ENCODE results near the gene CYFIP1. TPM values are rescaled to one million over a fixed set of nuclear protein-coding genes. Genes with fewer than 3 reads are reported as not detected.
A peak's percentile ranks its signal among the peaks of the same experiment; 100 is the strongest.

CYFIP1 gene
- total RNA-seq, 1 experiment from 2014 or later = 79.2 TPM

DNA sequence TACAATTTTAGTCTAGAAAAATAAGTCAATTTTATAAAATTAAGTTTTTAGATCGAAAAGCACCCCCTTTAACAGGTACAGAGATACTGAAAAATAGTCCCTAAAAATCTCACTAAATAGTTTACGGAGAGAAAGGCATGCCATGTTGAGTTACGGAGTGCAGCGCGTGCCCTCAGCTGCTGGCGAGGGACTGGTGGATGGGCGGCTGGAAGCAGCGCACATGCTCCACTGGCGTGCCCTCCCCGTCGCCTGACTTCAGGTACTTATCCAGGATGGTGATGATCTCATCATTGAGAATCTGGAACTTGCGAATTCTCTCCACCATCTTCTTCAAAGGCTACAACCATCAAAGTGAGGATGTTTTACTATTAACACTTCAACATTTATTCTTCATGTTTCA lies 110.3 kb downstream of the CYFIP1 start:
- POLR2A ChIA-PET = interaction anchor here (0.5 to 0.7 kb wide), 2 partner anchors 29 to 69 kb away, joined by 4 to 5 read pairs; no protein-coding TSS in a partner anchor
- Mint-ChIP-seq H3K36me3 (peaks cover 77% of the 10 kb centered on the region), H3K27ac (no peak overlapping the region), H3K27me3 (ENCODE audit: low read depth) (no peaks in the 10 kb centered on the region), H3K4me1 (peaks cover 16% of the 10 kb centered on the region), H3K4me3 (no peak overlapping the region), H3K9me3 (no peaks in the 10 kb centered on the region)
- no peak for ATAC-seq
- TF ChIP-seq, protein P1, sequence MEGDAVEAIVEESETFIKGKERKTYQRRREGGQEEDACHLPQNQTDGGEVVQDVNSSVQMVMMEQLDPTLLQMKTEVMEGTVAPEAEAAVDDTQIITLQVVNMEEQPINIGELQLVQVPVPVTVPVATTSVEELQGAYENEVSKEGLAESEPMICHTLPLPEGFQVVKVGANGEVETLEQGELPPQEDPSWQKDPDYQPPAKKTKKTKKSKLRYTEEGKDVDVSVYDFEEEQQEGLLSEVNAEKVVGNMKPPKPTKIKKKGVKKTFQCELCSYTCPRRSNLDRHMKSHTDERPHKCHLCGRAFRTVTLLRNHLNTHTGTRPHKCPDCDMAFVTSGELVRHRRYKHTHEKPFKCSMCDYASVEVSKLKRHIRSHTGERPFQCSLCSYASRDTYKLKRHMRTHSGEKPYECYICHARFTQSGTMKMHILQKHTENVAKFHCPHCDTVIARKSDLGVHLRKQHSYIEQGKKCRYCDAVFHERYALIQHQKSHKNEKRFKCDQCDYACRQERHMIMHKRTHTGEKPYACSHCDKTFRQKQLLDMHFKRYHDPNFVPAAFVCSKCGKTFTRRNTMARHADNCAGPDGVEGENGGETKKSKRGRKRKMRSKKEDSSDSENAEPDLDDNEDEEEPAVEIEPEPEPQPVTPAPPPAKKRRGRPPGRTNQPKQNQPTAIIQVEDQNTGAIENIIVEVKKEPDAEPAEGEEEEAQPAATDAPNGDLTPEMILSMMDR (IDR thresholded peaks at IDR 0.05) = no peak
- TF ChIP-seq TEAD1 (CRISPR knock-in tag; IDR thresholded peaks at IDR 0.05) = no peak
- no peak for TF ChIP-seq NR1H2 (CRISPR knock-in tag; IDR thresholded peaks at IDR 0.05)
- TF ChIP-seq GRHL2 (CRISPR knock-in tag; IDR thresholded peaks at IDR 0.05; ENCODE audit: insufficient replicate concordance, severe bottlenecking) = no peak
- no peak for TF ChIP-seq FOXK1 (CRISPR knock-in tag; IDR thresholded peaks at IDR 0.05)
- no peak for TF ChIP-seq SMAD3 (CRISPR knock-in tag; IDR thresholded peaks at IDR 0.05; ENCODE audit: borderline replicate concordance)
- TF ChIP-seq RORB (CRISPR knock-in tag; IDR thresholded peaks at IDR 0.05) = no peak
- no peak for TF ChIP-seq ESRRA (CRISPR knock-in tag; IDR thresholded peaks at IDR 0.05; ENCODE audit: borderline replicate concordance)
- TF ChIP-seq, protein P2, sequence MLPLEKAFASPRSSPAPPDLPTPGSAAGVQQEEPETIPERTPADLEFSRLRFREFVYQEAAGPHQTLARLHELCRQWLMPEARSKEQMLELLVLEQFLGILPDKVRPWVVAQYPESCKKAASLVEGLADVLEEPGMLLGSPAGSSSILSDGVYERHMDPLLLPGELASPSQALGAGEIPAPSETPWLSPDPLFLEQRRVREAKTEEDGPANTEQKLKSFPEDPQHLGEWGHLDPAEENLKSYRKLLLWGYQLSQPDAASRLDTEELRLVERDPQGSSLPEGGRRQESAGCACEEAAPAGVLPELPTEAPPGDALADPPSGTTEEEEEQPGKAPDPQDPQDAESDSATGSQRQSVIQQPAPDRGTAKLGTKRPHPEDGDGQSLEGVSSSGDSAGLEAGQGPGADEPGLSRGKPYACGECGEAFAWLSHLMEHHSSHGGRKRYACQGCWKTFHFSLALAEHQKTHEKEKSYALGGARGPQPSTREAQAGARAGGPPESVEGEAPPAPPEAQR (CRISPR knock-in tag; IDR thresholded peaks at IDR 0.05) = no peak
- no peak for TF ChIP-seq NR2C2 (CRISPR knock-in tag; IDR thresholded peaks at IDR 0.05)
- TF ChIP-seq JUN (CRISPR knock-in tag; IDR thresholded peaks at IDR 0.05) = no peak
- TF ChIP-seq NR3C1 (CRISPR knock-in tag; conservative IDR thresholded peaks at IDR 0.05; ENCODE audit: low read depth) = no peak
- no peak for TF ChIP-seq MYBL2 (CRISPR knock-in tag; IDR thresholded peaks at IDR 0.05)
- TF ChIP-seq TEAD4 (CRISPR knock-in tag; IDR thresholded peaks at IDR 0.05) = no peak
- TF ChIP-seq JAZF1 (CRISPR knock-in tag; IDR thresholded peaks at IDR 0.05) = no peak
- no peak for DNase-seq (ENCODE audit: low spot score)
- CTCF ChIA-PET = no interaction called here

DNA sequence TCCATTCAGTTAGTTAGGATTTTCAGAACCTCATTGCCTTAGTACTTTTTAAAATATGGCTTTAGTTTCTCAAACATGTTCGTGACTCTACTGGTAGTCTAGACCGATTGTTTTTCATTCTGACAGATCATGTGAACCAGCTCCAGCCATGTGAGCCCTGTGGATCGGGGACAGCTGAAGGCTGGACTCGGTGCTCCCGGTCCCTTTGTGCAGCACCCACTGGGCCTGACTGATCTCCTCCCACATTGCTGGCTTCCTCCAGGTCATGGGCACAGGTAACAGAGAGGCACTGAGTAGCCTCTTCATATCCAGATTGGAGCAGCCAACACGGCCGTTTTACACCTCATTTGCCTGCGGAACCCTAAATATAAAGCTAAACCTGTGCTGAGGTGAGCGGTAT lies 111.2 kb downstream of the CYFIP1 start:
- POLR2A ChIA-PET = interaction anchor here (0.6 kb wide), 1 partner anchor 117 kb away, joined by 3 read pairs; no protein-coding TSS in a partner anchor
- TF ChIP-seq ATF1 (CRISPR knock-in tag; IDR thresholded peaks at IDR 0.05) (no peak), NFE2L1 (CRISPR knock-in tag; IDR thresholded peaks at IDR 0.05) (no peak), RORB (CRISPR knock-in tag; IDR thresholded peaks at IDR 0.05) (no peak), ESRRA (CRISPR knock-in tag; IDR thresholded peaks at IDR 0.05; ENCODE audit: borderline replicate concordance) (no peak), ZNF219 (CRISPR knock-in tag; IDR thresholded peaks at IDR 0.05; ENCODE audit: borderline replicate concordance) (no peak), NR1H2 (CRISPR knock-in tag; IDR thresholded peaks at IDR 0.05) (no peak), CREM (CRISPR knock-in tag; IDR thresholded peaks at IDR 0.05) (no peak), PRRX2 (CRISPR knock-in tag; IDR thresholded peaks at IDR 0.05) (no peak), ZNF671 (CRISPR knock-in tag; IDR thresholded peaks at IDR 0.05) (no peak), EMX1 (CRISPR knock-in tag; IDR thresholded peaks at IDR 0.05) (no peak), GABPB1 (CRISPR knock-in tag; IDR thresholded peaks at IDR 0.05) (no peak), HMGA2 (CRISPR knock-in tag; IDR thresholded peaks at IDR 0.05) (no peak)
- TF ChIP-seq, protein P3, sequence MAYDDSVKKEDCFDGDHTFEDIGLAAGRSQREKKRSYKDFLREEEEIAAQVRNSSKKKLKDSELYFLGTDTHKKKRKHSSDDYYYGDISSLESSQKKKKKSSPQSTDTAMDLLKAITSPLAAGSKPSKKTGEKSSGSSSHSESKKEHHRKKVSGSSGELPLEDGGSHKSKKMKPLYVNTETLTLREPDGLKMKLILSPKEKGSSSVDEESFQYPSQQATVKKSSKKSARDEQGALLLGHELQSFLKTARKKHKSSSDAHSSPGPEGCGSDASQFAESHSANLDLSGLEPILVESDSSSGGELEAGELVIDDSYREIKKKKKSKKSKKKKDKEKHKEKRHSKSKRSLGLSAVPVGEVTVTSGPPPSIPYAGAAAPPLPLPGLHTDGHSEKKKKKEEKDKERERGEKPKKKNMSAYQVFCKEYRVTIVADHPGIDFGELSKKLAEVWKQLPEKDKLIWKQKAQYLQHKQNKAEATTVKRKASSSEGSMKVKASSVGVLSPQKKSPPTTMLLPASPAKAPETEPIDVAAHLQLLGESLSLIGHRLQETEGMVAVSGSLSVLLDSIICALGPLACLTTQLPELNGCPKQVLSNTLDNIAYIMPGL (CRISPR knock-in tag; IDR thresholded peaks at IDR 0.05) = no peak
- TF ChIP-seq, protein P4, sequence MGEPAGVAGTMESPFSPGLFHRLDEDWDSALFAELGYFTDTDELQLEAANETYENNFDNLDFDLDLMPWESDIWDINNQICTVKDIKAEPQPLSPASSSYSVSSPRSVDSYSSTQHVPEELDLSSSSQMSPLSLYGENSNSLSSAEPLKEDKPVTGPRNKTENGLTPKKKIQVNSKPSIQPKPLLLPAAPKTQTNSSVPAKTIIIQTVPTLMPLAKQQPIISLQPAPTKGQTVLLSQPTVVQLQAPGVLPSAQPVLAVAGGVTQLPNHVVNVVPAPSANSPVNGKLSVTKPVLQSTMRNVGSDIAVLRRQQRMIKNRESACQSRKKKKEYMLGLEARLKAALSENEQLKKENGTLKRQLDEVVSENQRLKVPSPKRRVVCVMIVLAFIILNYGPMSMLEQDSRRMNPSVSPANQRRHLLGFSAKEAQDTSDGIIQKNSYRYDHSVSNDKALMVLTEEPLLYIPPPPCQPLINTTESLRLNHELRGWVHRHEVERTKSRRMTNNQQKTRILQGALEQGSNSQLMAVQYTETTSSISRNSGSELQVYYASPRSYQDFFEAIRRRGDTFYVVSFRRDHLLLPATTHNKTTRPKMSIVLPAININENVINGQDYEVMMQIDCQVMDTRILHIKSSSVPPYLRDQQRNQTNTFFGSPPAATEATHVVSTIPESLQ (CRISPR knock-in tag; IDR thresholded peaks at IDR 0.05) = no peak
- TF ChIP-seq, protein P5, sequence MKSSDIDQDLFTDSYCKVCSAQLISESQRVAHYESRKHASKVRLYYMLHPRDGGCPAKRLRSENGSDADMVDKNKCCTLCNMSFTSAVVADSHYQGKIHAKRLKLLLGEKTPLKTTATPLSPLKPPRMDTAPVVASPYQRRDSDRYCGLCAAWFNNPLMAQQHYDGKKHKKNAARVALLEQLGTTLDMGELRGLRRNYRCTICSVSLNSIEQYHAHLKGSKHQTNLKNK (CRISPR knock-in tag; IDR thresholded peaks at IDR 0.05) = no peak
- TF ChIP-seq, protein P6, sequence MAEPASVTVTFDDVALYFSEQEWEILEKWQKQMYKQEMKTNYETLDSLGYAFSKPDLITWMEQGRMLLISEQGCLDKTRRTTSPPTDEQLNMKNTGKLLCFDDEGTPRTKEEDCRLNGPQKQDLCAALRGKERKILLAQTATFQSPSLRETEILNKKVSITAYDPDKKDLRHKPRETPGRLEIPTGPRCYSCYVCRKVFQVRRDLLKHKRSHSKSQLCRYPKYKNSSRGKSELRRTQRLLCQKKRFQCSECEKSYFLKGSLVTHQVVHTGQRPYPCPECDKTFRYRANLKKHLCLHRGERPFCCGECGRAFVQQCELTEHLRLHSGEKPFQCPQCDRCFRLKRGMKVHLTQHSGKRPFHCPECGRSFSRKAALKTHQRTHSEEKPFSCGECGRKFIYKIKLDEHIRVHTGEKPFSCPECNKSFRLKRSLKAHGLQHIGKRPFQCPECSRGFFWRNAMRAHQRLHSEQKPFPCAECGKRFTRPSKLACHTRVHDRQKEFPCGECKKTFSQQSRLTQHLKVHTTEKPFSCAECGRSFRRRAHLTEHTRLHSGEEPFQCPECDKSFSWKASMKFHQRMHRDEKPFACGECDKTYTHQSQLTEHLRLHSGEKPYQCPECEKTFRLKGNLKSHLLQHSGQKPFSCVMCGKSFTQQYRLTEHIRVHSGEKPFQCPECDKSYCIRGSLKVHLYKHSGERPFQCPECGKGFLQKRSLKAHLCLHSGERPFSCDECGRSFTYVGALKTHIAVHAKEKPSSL (CRISPR knock-in tag; conservative IDR thresholded peaks at IDR 0.05) = no peak

More for the DNA sequence above, 111.2 kb downstream of the CYFIP1 start:
- ATAC-seq = no peak
- H3K27ac Mint-ChIP-seq = peak overlapping the region; percentile 40; the same call in 1 of the 2 replicates
- no peak for DNase-seq (ENCODE audit: low spot score)
- no peaks in the 10 kb centered on the region for H3K9me3 Mint-ChIP-seq
- H3K4me1 Mint-ChIP-seq = peaks cover 13% of the 10 kb centered on the region
- peaks cover 79% of the 10 kb centered on the region for H3K36me3 Mint-ChIP-seq
- H3K4me3 Mint-ChIP-seq = no peak overlapping the region
- no peaks in the 10 kb centered on the region for H3K27me3 Mint-ChIP-seq (ENCODE audit: low read depth)
- CTCF ChIA-PET = no interaction called here

All from WTC11 (cell line).